Measurements from ENCODE around the gene XAB2.

DNA sequence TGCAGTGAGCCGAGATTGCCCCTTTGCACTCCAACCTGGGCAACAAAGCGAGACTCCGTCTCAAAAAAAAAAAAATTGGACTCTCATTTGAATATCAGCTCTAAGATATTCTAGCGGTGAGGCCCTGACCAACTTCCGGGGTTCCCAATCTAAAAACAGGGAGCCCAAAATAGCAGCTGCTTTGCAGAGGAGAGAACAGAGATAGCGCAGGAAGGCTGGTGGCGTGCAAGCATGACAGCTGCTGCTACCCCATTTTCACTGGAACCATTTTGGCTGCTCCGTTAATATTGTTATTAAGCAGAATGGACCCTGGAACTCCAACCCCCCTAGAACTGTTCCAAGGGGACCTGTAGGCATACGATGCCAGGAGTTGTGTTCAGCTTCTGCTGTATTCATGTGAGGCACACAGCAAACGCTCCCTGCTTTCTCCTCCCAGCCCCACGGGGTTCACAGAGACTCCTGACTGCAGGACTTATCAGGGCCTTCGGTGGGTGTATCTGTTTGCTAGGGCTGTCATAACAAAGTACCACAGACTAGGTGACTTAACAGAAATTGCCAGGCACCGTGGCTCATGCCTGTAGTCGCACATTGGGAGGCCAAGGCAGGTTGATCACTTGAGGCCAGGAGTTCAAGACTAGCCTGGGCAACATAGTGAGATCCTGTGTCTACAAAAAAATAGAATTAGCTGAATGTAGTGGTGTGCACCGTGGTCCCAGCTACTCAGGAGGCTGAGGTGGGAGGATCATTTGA is 19.1 kb upstream of the XAB2 start:
- TF ChIP-seq POLR2A (IDR thresholded peaks at IDR 0.05): no peak
- TF ChIP-seq, protein P1, sequence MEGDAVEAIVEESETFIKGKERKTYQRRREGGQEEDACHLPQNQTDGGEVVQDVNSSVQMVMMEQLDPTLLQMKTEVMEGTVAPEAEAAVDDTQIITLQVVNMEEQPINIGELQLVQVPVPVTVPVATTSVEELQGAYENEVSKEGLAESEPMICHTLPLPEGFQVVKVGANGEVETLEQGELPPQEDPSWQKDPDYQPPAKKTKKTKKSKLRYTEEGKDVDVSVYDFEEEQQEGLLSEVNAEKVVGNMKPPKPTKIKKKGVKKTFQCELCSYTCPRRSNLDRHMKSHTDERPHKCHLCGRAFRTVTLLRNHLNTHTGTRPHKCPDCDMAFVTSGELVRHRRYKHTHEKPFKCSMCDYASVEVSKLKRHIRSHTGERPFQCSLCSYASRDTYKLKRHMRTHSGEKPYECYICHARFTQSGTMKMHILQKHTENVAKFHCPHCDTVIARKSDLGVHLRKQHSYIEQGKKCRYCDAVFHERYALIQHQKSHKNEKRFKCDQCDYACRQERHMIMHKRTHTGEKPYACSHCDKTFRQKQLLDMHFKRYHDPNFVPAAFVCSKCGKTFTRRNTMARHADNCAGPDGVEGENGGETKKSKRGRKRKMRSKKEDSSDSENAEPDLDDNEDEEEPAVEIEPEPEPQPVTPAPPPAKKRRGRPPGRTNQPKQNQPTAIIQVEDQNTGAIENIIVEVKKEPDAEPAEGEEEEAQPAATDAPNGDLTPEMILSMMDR (IDR thresholded peaks at IDR 0.05): no peak

Data from ovary (tissue), 3 donors.